ENCODE measurements around the gene ABLIM1. TPM values are rescaled to one million over a fixed set of nuclear protein-coding genes. Genes with fewer than 3 reads are reported as not detected.

The ABLIM1 gene
- total and polyA plus RNA-seq, 2 donors (not counting 1 experiment from before 2014, with no cell fraction given), result 5.3 to 13.6 TPM

- Histone ChIP-seq H3K4me2 (ENCODE audit: extremely low read depth, insufficient read depth, low read length) (no peak overlapping the region), H3K4me1 (ENCODE audit: control insufficient read depth, extremely low read depth, insufficient read depth, low read length) (no peaks in the 10 kb centered on the region), H3K36me3 (ENCODE audit: control insufficient read depth, insufficient read depth, low read length) (no peaks in the 10 kb centered on the region), H3K79me2 (ENCODE audit: control insufficient read depth, insufficient read depth, low read length) (no peaks in the 10 kb centered on the region), H4K20me1 (ENCODE audit: control insufficient read depth, extremely low read depth, insufficient read depth, low read length) (no peaks in the 10 kb centered on the region), H3K4me3 (replicated peaks in 1 of 4; ENCODE audit: control extremely low read depth in 1 of 4, insufficient read depth in 1 of 4, low read depth in 3 of 4, low read length in 4 of 4) (no peak overlapping the region), H3K27ac (ENCODE audit: insufficient read depth, low read length) (no peak overlapping the region), H3K9me3 (ENCODE audit: control insufficient read depth, insufficient read depth, low read depth, low read length) (no peaks in the 10 kb centered on the region), H3K9ac (ENCODE audit: insufficient read depth, low read length) (no peak overlapping the region), H3K27me3 (ENCODE audit: control insufficient read depth, insufficient read depth, low read length) (no peaks in the 10 kb centered on the region), H2AFZ (ENCODE audit: low read length) (no peak overlapping the region)
- TF ChIP-seq CTCF (conservative IDR thresholded peaks at IDR 0.05 in 1 of 2, IDR thresholded peaks at IDR 0.05 in 1 of 2; ENCODE audit: low read depth in 1 of 2, low read length in 2 of 2) (no peak), EZH2 (IDR thresholded peaks at IDR 0.05; ENCODE audit: low read length, missing control alignments) (no peak)
- DNase-seq (ENCODE audit: low read depth in 2 of 2), result no peak
Observed at GRCh38 chr10:114442091-114442630, 215.9 kb downstream of the ABLIM1 start.

DNA sequence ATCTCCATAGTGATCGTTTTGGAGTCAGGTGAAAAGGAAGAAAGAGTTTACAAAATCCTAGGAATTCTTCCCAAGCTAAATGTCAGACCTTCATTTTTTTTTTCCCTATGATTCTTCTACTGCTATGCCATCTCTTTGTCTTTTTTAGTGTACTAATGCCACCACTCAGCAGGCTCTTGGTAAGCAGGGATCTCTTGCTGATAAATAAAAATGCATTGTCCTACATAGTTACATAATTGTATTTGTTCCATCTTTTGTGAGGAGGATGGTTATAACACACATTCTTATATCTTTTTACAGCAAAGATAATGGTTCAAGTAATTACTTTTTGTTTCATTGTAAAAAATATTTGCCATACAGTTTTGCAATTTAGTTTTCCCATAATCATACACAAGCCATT is 217.0 kb downstream of the ABLIM1 start:
- no peak for DNase-seq (ENCODE audit: low read depth in 2 of 2)
- TF ChIP-seq CTCF (conservative IDR thresholded peaks at IDR 0.05 in 1 of 2, IDR thresholded peaks at IDR 0.05 in 1 of 2; ENCODE audit: low read depth in 1 of 2, low read length in 2 of 2) (no peak), EZH2 (IDR thresholded peaks at IDR 0.05; ENCODE audit: low read length, missing control alignments) (no peak)
- Histone ChIP-seq H3K4me1 (ENCODE audit: control insufficient read depth, extremely low read depth, insufficient read depth, low read length) (no peaks in the 10 kb centered on the region), H3K9ac (ENCODE audit: insufficient read depth, low read length) (no peak overlapping the region), H3K36me3 (ENCODE audit: control insufficient read depth, insufficient read depth, low read length) (no peaks in the 10 kb centered on the region), H4K20me1 (ENCODE audit: control insufficient read depth, extremely low read depth, insufficient read depth, low read length) (no peaks in the 10 kb centered on the region), H2AFZ (ENCODE audit: low read length) (no peak overlapping the region), H3K4me3 (replicated peaks in 1 of 4; ENCODE audit: control extremely low read depth in 1 of 4, insufficient read depth in 1 of 4, low read depth in 3 of 4, low read length in 4 of 4) (no peak overlapping the region), H3K27ac (ENCODE audit: insufficient read depth, low read length) (no peak overlapping the region), H3K9me3 (ENCODE audit: control insufficient read depth, insufficient read depth, low read depth, low read length) (no peaks in the 10 kb centered on the region), H3K4me2 (ENCODE audit: extremely low read depth, insufficient read depth, low read length) (no peak overlapping the region), H3K27me3 (ENCODE audit: control insufficient read depth, insufficient read depth, low read length) (no peaks in the 10 kb centered on the region), H3K79me2 (ENCODE audit: control insufficient read depth, insufficient read depth, low read length) (no peaks in the 10 kb centered on the region)

GRCh38 chr10:114437473-114438292 is 220.4 kb downstream of the ABLIM1 start:
- Histone ChIP-seq H3K9me3 (ENCODE audit: control insufficient read depth, insufficient read depth, low read depth, low read length) (no peaks in the 10 kb centered on the region), H3K4me2 (ENCODE audit: extremely low read depth, insufficient read depth, low read length) (no peak overlapping the region), H2AFZ (ENCODE audit: low read length) (no peak overlapping the region), H3K4me1 (ENCODE audit: control insufficient read depth, extremely low read depth, insufficient read depth, low read length) (peaks cover 2% of the 10 kb centered on the region), H4K20me1 (ENCODE audit: control insufficient read depth, extremely low read depth, insufficient read depth, low read length) (no peaks in the 10 kb centered on the region), H3K27me3 (ENCODE audit: control insufficient read depth, insufficient read depth, low read length) (no peaks in the 10 kb centered on the region), H3K27ac (ENCODE audit: insufficient read depth, low read length) (no peak overlapping the region), H3K79me2 (ENCODE audit: control insufficient read depth, insufficient read depth, low read length) (no peaks in the 10 kb centered on the region), H3K9ac (ENCODE audit: insufficient read depth, low read length) (no peak overlapping the region), H3K36me3 (ENCODE audit: control insufficient read depth, insufficient read depth, low read length) (no peaks in the 10 kb centered on the region), H3K4me3 (replicated peaks in 1 of 4; ENCODE audit: control extremely low read depth in 1 of 4, insufficient read depth in 1 of 4, low read depth in 3 of 4, low read length in 4 of 4) (no peak overlapping the region)
- TF ChIP-seq CTCF (conservative IDR thresholded peaks at IDR 0.05 in 1 of 2, IDR thresholded peaks at IDR 0.05 in 1 of 2; ENCODE audit: low read depth in 1 of 2, low read length in 2 of 2), result peak; percentile 55 to 68
- no peak for TF ChIP-seq EZH2 (IDR thresholded peaks at IDR 0.05; ENCODE audit: low read length, missing control alignments)
- peak in 1 of 2 donors; percentile 44 for DNase-seq (ENCODE audit: low read depth in 2 of 2)

Measured in fibroblast of lung (primary cell).